ENCODE measurements around the gene ANGPTL2.

GRCh38 chr9:127117801-127118200, 4.6 kb downstream of the ANGPTL2 start:
- TF ChIP-seq EZH2phosphoT487 (IDR thresholded peaks at IDR 0.05; ENCODE audit: borderline replicate concordance, low read depth, low read length) = no peak
- TF ChIP-seq, protein P1, sequence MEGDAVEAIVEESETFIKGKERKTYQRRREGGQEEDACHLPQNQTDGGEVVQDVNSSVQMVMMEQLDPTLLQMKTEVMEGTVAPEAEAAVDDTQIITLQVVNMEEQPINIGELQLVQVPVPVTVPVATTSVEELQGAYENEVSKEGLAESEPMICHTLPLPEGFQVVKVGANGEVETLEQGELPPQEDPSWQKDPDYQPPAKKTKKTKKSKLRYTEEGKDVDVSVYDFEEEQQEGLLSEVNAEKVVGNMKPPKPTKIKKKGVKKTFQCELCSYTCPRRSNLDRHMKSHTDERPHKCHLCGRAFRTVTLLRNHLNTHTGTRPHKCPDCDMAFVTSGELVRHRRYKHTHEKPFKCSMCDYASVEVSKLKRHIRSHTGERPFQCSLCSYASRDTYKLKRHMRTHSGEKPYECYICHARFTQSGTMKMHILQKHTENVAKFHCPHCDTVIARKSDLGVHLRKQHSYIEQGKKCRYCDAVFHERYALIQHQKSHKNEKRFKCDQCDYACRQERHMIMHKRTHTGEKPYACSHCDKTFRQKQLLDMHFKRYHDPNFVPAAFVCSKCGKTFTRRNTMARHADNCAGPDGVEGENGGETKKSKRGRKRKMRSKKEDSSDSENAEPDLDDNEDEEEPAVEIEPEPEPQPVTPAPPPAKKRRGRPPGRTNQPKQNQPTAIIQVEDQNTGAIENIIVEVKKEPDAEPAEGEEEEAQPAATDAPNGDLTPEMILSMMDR (conservative IDR thresholded peaks at IDR 0.05; ENCODE audit: low read length) = no peak
